ENCODE measurements around the gene TTR. TPM values are rescaled to one million over a fixed set of nuclear protein-coding genes. Genes with fewer than 3 reads are reported as not detected.

TTR gene
- not detected for total RNA-seq

GRCh38 chr18:31591628-31592027 is at the start of gene TTR:
Gene TTR, plus strand, starts transcription at chr18:31591877. Its CDS starts 26 bp downstream, at chr18:31591903.
- Mint-ChIP-seq H3K4me1 (no peaks in the 10 kb centered on the region), H3K27ac (no peak within 1 kb of the TSS), H3K9me3 (no peaks in the 10 kb centered on the region), H3K36me3 (no peaks in the 10 kb centered on the region), H3K4me3 (no peak within 1 kb of the TSS), H3K27me3 (peaks cover 2% of the 10 kb centered on the region)
- DNase-seq = no peak
- POLR2A ChIA-PET = no interaction called here
- ATAC-seq (ENCODE audit: low read depth) = no peak

DNA sequence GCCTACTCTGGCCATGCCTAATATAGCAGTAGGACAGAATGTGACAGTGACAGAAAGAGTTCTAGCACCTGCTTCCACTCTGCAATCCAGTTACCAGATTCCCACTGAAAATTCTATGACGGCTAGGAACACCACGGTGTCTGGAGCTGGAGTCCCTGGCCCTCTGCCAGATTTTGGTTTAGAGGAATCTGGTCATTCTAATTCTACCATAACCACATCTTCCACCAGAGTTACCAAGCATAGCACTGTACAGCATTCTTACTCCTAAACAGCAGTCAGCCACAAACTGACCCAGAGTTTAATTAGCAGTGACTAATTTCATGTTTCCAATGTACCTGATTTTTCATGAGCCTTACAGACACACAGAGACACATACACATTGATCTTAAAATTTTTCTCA is 45.2 kb upstream of the TTR start:
- Mint-ChIP-seq H3K27me3 (no peaks in the 10 kb centered on the region), H3K9me3 (no peaks in the 10 kb centered on the region), H3K36me3 (no peaks in the 10 kb centered on the region), H3K4me1 (no peaks in the 10 kb centered on the region), H3K4me3 (no peak overlapping the region), H3K27ac (no peak overlapping the region)
- POLR2A ChIA-PET = no interaction called here
- ATAC-seq (ENCODE audit: low read depth) (no peak), DNase-seq (no peak)

DNA sequence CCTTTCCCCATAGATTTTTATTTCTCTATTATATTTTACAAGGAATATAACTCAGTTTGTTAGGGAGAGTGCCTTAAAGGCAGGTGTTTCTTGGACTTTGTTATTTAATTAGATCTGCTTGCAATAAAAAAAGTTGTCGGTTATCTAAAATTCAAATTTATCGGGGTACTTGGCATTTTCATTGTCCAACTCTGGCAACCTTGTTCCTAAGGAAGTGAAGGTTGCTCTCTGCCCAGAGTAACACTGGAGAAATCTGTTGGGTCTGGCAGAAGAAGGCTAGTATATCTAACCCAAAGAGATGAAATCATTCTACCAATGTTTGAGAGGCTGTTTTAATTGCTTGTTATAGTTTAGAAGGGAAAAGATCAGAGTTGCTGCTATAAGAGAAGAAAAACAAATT is 42.8 kb upstream of the TTR start:
- no peak for DNase-seq
- POLR2A ChIA-PET = no interaction called here
- Mint-ChIP-seq H3K9me3 (no peaks in the 10 kb centered on the region), H3K36me3 (no peaks in the 10 kb centered on the region), H3K4me1 (no peaks in the 10 kb centered on the region), H3K4me3 (no peak overlapping the region), H3K27me3 (peaks cover 2% of the 10 kb centered on the region), H3K27ac (no peak overlapping the region)
- ATAC-seq (ENCODE audit: low read depth) = no peak

GRCh38 chr18:31549416-31549815 is 42.3 kb upstream of the TTR start:
- POLR2A ChIA-PET = no interaction called here

DNA sequence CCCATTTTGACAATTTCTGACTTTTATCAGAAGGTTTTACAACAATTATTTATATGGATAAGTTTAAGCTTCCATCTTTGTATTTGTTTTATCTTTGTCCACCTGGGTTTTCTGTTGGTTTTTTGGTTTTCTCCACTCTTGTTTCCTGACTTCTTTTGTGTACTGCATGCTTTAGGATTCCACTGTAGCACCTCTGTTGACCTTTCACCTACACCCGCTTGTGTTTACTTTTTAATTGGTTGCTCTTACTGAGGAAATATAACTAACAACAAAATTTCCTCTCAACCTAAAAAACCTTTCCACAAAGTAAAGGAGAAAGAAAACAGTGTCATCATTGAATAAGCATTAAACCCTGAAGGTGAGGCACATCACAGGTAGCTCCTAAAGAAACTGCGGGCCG is 39.8 kb upstream of the TTR start:
- no peak for DNase-seq
- peaks cover 4% of the 10 kb centered on the region for H3K27me3 Mint-ChIP-seq
- POLR2A ChIA-PET = no interaction called here
- no peak overlapping the region for H3K4me3 Mint-ChIP-seq
- ATAC-seq (ENCODE audit: low read depth) = no peak
- peaks cover 2% of the 10 kb centered on the region for H3K4me1 Mint-ChIP-seq
- no peak overlapping the region for H3K27ac Mint-ChIP-seq
- no peaks in the 10 kb centered on the region for H3K36me3 Mint-ChIP-seq
- no peaks in the 10 kb centered on the region for H3K9me3 Mint-ChIP-seq

More at GRCh38 chr18:31549416-31549815, 42.3 kb upstream of the TTR start:
- no peaks in the 10 kb centered on the region for H3K36me3 Mint-ChIP-seq
- no peak for DNase-seq
- H3K27ac Mint-ChIP-seq = no peak overlapping the region
- H3K9me3 Mint-ChIP-seq = no peaks in the 10 kb centered on the region
- no peak overlapping the region for H3K4me3 Mint-ChIP-seq
- ATAC-seq (ENCODE audit: low read depth) = no peak
- H3K4me1 Mint-ChIP-seq = no peaks in the 10 kb centered on the region
- peaks cover 4% of the 10 kb centered on the region for H3K27me3 Mint-ChIP-seq

DNA sequence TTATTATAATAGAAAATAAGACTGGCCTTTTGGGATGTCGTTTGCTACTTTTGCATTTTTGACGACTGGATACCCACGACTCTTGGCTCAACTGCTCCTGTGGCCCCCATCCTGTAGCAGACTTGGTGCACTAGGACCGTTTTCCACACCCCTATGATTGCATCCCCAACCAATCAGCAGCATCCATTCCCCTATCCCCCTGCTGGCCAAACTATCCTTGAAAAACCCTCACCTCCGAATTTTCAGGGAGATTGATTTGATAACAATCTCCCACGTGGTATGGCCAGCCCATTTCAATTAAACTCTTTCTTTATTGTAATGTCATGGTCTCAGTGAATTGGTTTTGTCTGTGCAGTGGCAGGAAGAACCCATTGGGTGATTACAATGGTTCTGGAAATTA is 37.9 kb upstream of the TTR start:
- Mint-ChIP-seq H3K4me1 (peaks cover 2% of the 10 kb centered on the region), H3K27me3 (peaks cover 6% of the 10 kb centered on the region), H3K36me3 (no peaks in the 10 kb centered on the region), H3K27ac (no peak overlapping the region), H3K4me3 (no peak overlapping the region), H3K9me3 (no peaks in the 10 kb centered on the region)
- POLR2A ChIA-PET = no interaction called here
- ATAC-seq (ENCODE audit: low read depth) (no peak), DNase-seq (no peak)

GRCh38 chr18:31554776-31555175 is 36.9 kb upstream of the TTR start:
- Mint-ChIP-seq H3K27ac (no peak overlapping the region), H3K4me3 (no peak overlapping the region), H3K27me3 (peaks cover 6% of the 10 kb centered on the region), H3K36me3 (no peaks in the 10 kb centered on the region), H3K9me3 (no peaks in the 10 kb centered on the region), H3K4me1 (peaks cover 2% of the 10 kb centered on the region)
- POLR2A ChIA-PET = no interaction called here
- ATAC-seq (ENCODE audit: low read depth) = no peak
- DNase-seq = no peak

GRCh38 chr18:31555971-31556747 is 35.5 kb upstream of the TTR start:
- Mint-ChIP-seq H3K27me3 (peaks cover 6% of the 10 kb centered on the region), H3K9me3 (no peaks in the 10 kb centered on the region), H3K4me3 (no peak overlapping the region), H3K4me1 (peaks cover 2% of the 10 kb centered on the region), H3K27ac (no peak overlapping the region), H3K36me3 (no peaks in the 10 kb centered on the region)
- POLR2A ChIA-PET = no interaction called here
- DNase-seq (no peak), ATAC-seq (ENCODE audit: low read depth) (no peak)

GRCh38 chr18:31557446-31557845 is 34.2 kb upstream of the TTR start:
- no peak for ATAC-seq (ENCODE audit: low read depth)
- H3K4me1 Mint-ChIP-seq = peaks cover 2% of the 10 kb centered on the region
- H3K27ac Mint-ChIP-seq = no peak overlapping the region
- H3K36me3 Mint-ChIP-seq = no peaks in the 10 kb centered on the region
- H3K27me3 Mint-ChIP-seq = peaks cover 6% of the 10 kb centered on the region
- POLR2A ChIA-PET = no interaction called here
- no peak for DNase-seq
- no peak overlapping the region for H3K4me3 Mint-ChIP-seq
- no peaks in the 10 kb centered on the region for H3K9me3 Mint-ChIP-seq

DNA sequence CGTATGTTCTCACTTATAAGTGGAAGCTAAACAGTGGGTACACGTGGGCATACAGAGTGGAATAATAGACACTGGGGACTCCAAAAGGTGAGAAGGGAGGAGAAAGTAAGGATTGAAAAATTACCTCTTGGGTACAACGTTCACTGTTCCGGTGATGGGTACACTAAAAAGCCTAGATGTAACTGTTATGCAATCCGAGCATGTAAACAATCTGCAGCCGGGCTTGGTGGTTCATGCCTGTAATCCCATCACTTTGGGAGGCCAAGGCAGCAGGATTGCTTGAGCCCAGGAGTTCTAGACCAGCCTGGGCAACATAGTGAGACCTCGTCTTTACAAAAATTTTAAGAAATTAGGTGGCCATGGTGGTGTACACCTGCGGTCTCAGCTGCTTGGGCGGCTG is 33.1 kb upstream of the TTR start:
- Mint-ChIP-seq H3K27ac (no peak overlapping the region), H3K27me3 (peaks cover 6% of the 10 kb centered on the region), H3K4me1 (peaks cover 2% of the 10 kb centered on the region), H3K9me3 (no peaks in the 10 kb centered on the region), H3K36me3 (no peaks in the 10 kb centered on the region), H3K4me3 (no peak overlapping the region)
- no peak for ATAC-seq (ENCODE audit: low read depth)
- no peak for DNase-seq
- POLR2A ChIA-PET = no interaction called here

- no peak overlapping the region for H3K27ac Mint-ChIP-seq
- POLR2A ChIA-PET = no interaction called here
Measured at GRCh38 chr18:31562726-31563125, 29.0 kb upstream of the TTR start.

GRCh38 chr18:31563778-31564177 is 27.9 kb upstream of the TTR start:
- no peaks in the 10 kb centered on the region for H3K9me3 Mint-ChIP-seq
- H3K27me3 Mint-ChIP-seq = no peaks in the 10 kb centered on the region
- ATAC-seq (ENCODE audit: low read depth) = no peak
- H3K4me1 Mint-ChIP-seq = no peaks in the 10 kb centered on the region
- no peak for DNase-seq
- H3K27ac Mint-ChIP-seq = no peak overlapping the region
- no peaks in the 10 kb centered on the region for H3K36me3 Mint-ChIP-seq
- no peak overlapping the region for H3K4me3 Mint-ChIP-seq
- POLR2A ChIA-PET = no interaction called here

More at GRCh38 chr18:31562726-31563125, 29.0 kb upstream of the TTR start:
- ATAC-seq (ENCODE audit: low read depth) = no peak
- H3K9me3 Mint-ChIP-seq = no peaks in the 10 kb centered on the region
- H3K36me3 Mint-ChIP-seq = no peaks in the 10 kb centered on the region
- H3K4me1 Mint-ChIP-seq = no peaks in the 10 kb centered on the region
- DNase-seq = no peak
- no peak overlapping the region for H3K4me3 Mint-ChIP-seq
- peaks cover 2% of the 10 kb centered on the region for H3K27me3 Mint-ChIP-seq

DNA sequence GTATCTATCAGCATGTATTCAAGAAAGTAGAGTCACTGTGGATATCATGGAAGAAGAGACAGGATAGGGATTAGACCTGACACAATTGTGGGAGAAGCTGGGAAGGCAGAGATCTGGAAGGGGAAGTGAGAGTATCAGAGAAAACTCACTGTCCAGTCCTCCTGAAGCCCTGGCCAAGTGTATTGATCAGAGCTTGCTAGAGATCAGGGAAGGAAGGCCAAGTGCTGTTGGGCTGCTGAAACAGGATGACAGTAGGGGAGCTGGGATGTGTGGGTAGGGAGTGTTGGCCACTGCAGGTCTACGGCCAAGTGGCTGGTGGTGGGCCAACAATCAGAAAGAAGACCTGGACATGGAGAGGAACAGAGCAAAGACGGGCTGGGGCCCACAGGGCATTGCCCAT is 26.3 kb upstream of the TTR start:
- Mint-ChIP-seq H3K36me3 (no peaks in the 10 kb centered on the region), H3K27me3 (no peaks in the 10 kb centered on the region), H3K4me3 (no peak overlapping the region), H3K27ac (no peak overlapping the region), H3K9me3 (no peaks in the 10 kb centered on the region), H3K4me1 (no peaks in the 10 kb centered on the region)
- ATAC-seq (ENCODE audit: low read depth) (no peak), DNase-seq (no peak)
- POLR2A ChIA-PET = no interaction called here

GRCh38 chr18:31565782-31566512 is 25.7 kb upstream of the TTR start:
- H3K36me3 Mint-ChIP-seq = no peaks in the 10 kb centered on the region
- no peaks in the 10 kb centered on the region for H3K4me1 Mint-ChIP-seq
- H3K27ac Mint-ChIP-seq = no peak overlapping the region
- no peaks in the 10 kb centered on the region for H3K9me3 Mint-ChIP-seq
- no peak overlapping the region for H3K4me3 Mint-ChIP-seq
- ATAC-seq (ENCODE audit: low read depth) (no peak), DNase-seq (no peak)
- no peaks in the 10 kb centered on the region for H3K27me3 Mint-ChIP-seq
- POLR2A ChIA-PET = no interaction called here
